ENCODE data around the gene RAB11FIP3.

DNA sequence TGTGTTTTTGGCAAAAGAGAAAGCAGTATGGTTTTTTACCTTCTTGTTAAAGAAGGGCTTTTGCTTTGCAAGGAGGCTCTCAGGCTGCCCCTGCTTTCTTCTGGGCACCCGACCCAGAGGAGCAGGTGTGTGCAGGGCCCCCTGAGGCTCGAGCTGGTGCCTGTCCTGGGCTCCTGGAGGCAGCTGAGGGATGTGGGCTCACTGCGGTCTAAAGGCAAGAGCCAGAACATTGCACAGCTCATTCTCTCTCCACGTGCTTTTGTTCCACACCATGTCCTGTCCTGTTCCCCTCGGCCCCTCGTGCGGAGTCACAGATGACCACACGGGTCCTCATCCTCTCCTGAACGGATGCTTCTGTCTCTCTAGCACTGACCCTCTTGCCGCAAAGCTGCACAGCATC, 65.3 kb downstream of the RAB11FIP3 start:
- TF ChIP-seq, protein P1, sequence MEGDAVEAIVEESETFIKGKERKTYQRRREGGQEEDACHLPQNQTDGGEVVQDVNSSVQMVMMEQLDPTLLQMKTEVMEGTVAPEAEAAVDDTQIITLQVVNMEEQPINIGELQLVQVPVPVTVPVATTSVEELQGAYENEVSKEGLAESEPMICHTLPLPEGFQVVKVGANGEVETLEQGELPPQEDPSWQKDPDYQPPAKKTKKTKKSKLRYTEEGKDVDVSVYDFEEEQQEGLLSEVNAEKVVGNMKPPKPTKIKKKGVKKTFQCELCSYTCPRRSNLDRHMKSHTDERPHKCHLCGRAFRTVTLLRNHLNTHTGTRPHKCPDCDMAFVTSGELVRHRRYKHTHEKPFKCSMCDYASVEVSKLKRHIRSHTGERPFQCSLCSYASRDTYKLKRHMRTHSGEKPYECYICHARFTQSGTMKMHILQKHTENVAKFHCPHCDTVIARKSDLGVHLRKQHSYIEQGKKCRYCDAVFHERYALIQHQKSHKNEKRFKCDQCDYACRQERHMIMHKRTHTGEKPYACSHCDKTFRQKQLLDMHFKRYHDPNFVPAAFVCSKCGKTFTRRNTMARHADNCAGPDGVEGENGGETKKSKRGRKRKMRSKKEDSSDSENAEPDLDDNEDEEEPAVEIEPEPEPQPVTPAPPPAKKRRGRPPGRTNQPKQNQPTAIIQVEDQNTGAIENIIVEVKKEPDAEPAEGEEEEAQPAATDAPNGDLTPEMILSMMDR (IDR thresholded peaks at IDR 0.05; ENCODE audit: low read depth, low read length, poor library complexity, severe bottlenecking), result no peak
- TF ChIP-seq EZH2phosphoT487 (IDR thresholded peaks at IDR 0.05; ENCODE audit: borderline replicate concordance, low read length), result no peak
